T-helper 1 cell (primary cell): ENCODE data around the gene GRIN2A.

ENCODE experiments used
- DNase-seq, 5 donors: peaks; one replicate each; pipeline ENCODE4 v3.0.0-alpha.2; 2012 to 2020

The GRIN2A gene

GRCh38 chr16:10181196-10182162 lies 749 bp downstream of the GRIN2A start:
- DNase-seq = peak in 1 of 5 donors; percentile 41

- DNase-seq = no peak
These were observed 1.5 kb downstream of the GRIN2A start for GRCh38 chr16:10180771-10181163.

GRCh38 chr16:10180042-10180770 lies 2.0 kb downstream of the GRIN2A start:
- DNase-seq = no peak

DNA sequence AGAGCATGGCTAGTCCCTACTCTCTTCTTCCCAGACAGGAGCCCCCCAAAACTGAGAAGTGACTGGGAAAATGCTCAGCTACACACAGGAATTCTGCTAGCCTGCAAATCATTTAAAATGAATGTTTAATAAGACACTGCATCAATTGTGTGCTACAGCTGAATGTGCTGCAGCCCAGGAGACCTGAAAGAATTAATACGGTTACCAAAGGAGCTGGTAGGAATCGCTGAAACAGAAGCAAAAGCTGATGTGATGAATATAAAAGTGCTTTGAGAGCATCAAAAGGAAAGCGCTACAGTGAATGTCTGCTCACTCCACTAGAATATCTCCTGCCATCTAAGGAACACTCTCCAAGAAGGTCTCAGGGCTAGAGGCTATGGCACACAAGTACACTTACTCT lies 3.7 kb downstream of the GRIN2A start:
- DNase-seq = no peak

DNA sequence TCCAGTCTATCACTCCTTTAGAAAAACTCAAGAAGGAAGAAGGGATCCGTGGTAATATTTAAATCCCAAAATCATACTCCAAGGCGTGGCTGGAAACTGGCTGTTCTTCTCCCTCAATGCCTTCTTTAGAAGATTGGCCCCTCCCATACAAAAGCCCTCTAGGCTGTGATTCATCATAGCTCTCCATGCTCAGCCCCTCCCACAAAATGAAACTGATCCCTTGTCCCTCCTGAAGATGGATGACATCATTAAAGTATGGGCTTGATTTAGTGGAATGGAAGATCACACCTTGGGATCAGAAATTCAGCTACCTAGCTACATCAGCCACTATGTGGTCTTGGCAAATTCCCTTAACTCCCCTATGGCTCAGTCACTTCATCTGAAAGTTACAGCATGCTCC lies 4.1 kb downstream of the GRIN2A start:
- DNase-seq = no peak

- no peak for DNase-seq
These were observed 9.2 kb downstream of the GRIN2A start for GRCh38 chr16:10172848-10173655.

DNA sequence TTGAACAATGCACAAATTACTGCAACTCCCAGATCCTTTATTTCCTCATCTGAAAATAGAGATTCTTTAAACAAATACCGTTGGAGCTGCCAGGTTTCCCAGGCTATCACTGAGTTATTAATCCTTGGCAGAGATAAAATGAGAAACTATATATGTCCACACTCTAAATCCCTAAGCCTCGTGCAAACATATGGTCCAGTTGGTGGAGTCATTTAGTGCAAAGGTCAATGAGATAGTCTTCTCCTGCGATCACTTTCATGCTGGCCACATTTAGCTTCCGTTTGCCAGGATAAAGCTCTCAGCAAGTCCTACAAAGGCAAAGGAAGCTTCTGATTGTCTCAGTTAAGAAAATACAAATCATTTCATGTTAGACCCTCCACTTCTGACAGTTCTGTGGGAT lies 11.0 kb downstream of the GRIN2A start:
- no peak for DNase-seq

DNA sequence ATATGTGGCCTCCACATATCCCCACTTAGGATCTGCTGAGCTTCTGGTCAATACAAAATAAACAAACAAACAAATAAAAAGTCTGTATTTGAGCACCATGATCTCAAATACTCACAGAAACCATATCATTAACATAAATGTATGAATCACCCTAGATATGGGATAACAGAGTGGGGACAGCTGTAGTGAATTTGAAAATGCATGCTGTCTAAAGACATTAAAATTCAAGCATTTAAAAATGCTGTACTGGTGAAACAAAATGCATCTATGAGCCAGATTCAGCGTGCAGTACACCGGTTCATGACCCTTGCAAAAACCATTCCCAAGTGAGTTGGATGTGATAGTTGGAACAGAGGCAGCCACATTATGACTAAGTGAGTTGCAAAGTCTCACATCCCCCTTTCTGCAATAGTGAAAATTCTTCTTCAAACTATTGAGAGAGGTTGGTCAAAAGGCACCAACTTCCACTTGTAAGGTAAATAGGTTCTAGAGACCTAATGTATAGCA lies 12.3 kb downstream of the GRIN2A start:
- DNase-seq = no peak

DNA sequence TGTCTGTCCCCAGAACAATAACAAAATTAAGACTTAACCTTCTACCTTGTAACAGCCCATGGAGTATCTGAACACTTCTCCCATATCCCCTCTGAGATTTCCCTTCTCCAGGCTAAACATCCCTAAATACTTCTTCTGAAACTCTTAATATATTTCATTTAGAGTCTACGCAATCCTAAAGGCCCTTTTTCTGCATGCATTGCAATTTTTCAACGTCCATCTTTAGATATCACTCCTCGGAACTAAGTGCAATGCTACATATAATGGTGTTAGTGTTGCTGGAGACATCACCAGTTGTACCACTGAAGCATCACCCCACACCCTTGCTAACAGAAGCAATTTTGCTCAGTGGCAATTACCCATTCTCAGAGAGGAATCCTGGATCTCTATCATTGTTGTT lies 13.2 kb downstream of the GRIN2A start:
- no peak for DNase-seq

GRCh38 chr16:10168258-10168657 lies 14.0 kb downstream of the GRIN2A start:
- no peak for DNase-seq

- DNase-seq = no peak
These were observed 16.6 kb downstream of the GRIN2A start for GRCh38 chr16:10165643-10166042.

DNA sequence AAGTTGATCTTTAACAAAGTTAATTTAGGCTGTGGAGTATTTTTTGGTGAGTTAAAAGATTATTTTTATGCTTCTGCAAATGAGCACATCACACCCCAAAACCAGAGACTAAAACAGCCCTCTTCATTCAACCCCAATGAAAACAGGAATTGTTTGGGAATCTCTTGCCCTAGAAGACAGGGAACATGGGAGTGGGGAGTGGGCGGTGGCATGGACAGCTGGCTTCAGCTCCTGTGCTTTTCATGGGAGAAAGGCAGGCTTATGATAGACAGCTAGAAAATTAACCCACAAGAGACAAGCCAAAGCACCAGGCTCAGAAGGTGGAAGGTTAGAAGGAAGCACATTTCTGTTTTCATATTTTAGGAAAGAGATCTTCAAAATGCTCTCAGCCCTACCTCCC lies 19.2 kb downstream of the GRIN2A start:
- no peak for DNase-seq

GRCh38 chr16:10156099-10156498 lies 26.1 kb downstream of the GRIN2A start:
- no peak for DNase-seq

- DNase-seq = no peak
These were observed 27.8 kb downstream of the GRIN2A start for GRCh38 chr16:10154389-10154788.

GRCh38 chr16:10153985-10154384 lies 28.2 kb downstream of the GRIN2A start:
- no peak for DNase-seq

DNA sequence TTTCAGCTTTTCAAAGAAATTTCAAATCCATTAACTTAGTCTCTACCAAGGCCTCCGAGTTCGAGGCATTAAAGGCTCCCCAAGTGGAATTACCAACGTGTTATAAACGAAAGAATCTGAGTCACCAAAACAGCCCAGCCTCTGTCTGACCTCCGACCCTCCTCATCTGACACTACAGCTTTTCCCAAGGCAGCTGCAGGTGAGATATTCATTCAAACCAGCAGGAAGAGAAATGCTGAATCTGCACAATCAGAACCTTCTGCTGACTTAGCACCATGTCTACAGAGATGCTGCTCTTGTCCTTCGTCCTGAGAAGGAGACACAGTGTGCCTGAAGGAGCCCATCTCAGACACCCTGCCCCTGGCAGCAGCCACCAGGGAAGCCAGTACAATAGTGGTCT lies 30.5 kb downstream of the GRIN2A start:
- DNase-seq = no peak

GRCh38 chr16:10150906-10151305 lies 31.3 kb downstream of the GRIN2A start:
- DNase-seq = no peak

- no peak for DNase-seq
These were observed 36.6 kb downstream of the GRIN2A start for GRCh38 chr16:10145542-10146035.

GRCh38 chr16:10141671-10142070 lies 40.6 kb downstream of the GRIN2A start:
- no peak for DNase-seq

DNA sequence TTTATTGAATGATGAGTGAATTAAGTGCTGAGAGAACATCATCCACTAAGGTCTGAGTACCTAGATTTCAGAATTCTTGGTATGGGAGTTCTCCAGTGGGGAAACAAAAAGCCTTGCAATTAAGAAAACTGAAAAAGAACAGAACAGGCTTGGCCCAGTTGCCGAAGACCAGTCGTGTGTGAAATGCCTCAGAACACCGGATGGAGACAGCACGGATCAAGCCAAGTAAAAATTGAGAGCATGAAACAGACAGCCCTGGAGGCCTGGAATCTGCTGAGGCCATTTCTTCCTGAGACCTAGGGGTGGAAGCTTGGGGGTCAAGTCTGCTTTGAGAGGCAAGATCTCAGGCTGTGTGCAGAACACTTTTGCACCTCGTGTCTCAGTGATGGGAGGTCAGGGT lies 43.3 kb downstream of the GRIN2A start:
- no peak for DNase-seq

DNA sequence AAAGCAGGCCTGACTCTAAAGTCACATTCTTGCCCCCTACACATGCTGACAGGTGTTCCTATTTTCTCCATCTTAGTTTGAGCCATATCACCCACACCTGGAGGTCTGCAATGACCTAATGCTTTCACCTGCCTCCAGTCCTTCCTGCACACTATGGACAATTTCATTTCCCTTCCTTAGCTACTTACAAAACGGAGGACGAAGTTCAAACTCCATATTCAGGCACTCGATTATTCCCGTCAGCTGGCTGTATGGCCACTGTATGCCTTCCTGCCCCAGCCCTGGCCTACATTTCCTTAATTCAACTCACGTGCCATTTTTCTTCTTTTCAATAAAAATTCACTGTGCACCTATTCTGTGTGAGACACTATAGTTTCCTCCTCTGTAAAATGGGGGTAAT lies 44.9 kb downstream of the GRIN2A start:
- no peak for DNase-seq

DNA sequence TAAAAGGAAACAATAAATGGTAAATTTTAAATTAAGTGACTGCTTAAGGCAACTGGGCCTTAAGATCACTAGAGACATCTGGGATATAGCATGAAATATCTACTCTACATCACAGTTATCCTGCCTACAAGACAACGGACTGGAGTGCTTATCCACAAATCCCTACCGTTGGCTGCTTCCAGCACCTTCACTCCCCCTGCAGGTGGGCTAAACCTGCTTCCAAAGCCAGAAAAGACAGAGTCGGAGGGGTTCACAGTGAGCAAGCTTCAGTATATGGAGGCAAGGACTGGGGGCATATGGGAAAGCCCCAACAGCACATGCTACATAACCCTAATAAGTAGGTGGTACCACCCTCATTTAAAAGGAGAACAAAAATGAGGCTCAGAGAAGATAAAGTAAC lies 45.3 kb downstream of the GRIN2A start:
- DNase-seq = no peak

GRCh38 chr16:10130538-10130937 lies 51.7 kb downstream of the GRIN2A start:
- no peak for DNase-seq
